Osteocyte (in vitro differentiated cells): Measurements from ENCODE around the gene ZNF207. TPM values are rescaled to one million over a fixed set of nuclear protein-coding genes. Genes with fewer than 3 reads are reported as not detected.
"Not testable (repeated sequence)": the region's sequence is repeated elsewhere in the genome, so short reads cannot be mapped to it uniquely, and the experiment has no call there.

Experiments
- DNase-seq: peaks from one replicate; pipeline ENCODE4 v3.0.0; 2021; ENCODE audit warnings: mixed read lengths; ENCODE audit not compliant: unreplicated experiment; ENCODE audit errors: extremely low spot score
- H3K27ac Mint-ChIP-seq: one replicate; pipeline ENCODE4 v1.8.0; 2021; ENCODE audit warnings: mild to moderate bottlenecking, mixed read lengths; ENCODE audit not compliant: unreplicated experiment
- H3K27me3 Mint-ChIP-seq: one replicate; pipeline ENCODE4 v1.8.0; 2021; ENCODE audit warnings: mixed read lengths; ENCODE audit not compliant: unreplicated experiment
- H3K36me3 Mint-ChIP-seq: one replicate; pipeline ENCODE4 v1.8.0; 2021; ENCODE audit warnings: mixed read lengths; ENCODE audit not compliant: unreplicated experiment
- H3K4me1 Mint-ChIP-seq: one replicate; pipeline ENCODE4 v1.8.0; 2021; ENCODE audit warnings: mixed read lengths; ENCODE audit not compliant: unreplicated experiment
- H3K4me3 Mint-ChIP-seq: one replicate; pipeline ENCODE4 v1.8.0; 2021; ENCODE audit warnings: mild to moderate bottlenecking, moderate library complexity, mixed read lengths; ENCODE audit not compliant: unreplicated experiment
- H3K9me3 Mint-ChIP-seq: one replicate; pipeline ENCODE4 v1.8.0; 2021; ENCODE audit warnings: mixed read lengths; ENCODE audit not compliant: unreplicated experiment
- total RNA-seq: library from RNA; stranded (reverse); gene quantifications from 2 replicates; pipeline ENCODE4 v1.2.1, GENCODE V29; 2021
- TF ChIP-seq, protein P1 (sequence below): fragments of 200-600 bp; sonication (generic); IDR thresholded peaks from 2 replicates; pipeline ENCODE4 v1.5.0; 2021; ENCODE audit warnings: antibody characterized with exemption, mild to moderate bottlenecking, moderate library complexity

The ZNF207 gene
- total RNA-seq, 1 donor from 2014 or later, result 153 TPM

DNA sequence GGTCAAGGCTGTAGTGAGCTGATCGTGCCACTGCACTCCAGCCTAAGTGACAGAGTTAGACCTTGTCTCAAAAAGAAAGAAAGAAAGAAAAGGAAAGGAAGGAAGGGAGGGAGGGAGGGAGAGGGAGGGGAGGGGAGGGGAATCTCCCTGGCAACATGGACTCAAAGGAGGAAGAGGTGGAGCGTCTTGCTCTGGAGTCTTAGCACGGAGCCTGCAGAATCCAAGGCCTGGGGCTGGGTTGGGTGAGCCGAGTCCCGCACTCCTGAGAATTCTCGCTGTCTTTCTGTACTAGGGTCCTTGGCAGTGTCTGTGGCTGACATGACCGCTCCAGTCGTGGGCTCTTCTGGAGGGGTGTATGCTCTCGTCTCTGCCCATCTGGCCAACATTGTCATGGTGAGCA, 44.9 kb upstream of the ZNF207 start:
- Mint-ChIP-seq H3K27ac (no peak overlapping the region), H3K9me3 (no peaks in the 10 kb centered on the region), H3K27me3 (peaks cover 3% of the 10 kb centered on the region), H3K4me1 (peaks cover 12% of the 10 kb centered on the region), H3K36me3 (no peaks in the 10 kb centered on the region), H3K4me3 (no peak overlapping the region)
- TF ChIP-seq, protein P1, sequence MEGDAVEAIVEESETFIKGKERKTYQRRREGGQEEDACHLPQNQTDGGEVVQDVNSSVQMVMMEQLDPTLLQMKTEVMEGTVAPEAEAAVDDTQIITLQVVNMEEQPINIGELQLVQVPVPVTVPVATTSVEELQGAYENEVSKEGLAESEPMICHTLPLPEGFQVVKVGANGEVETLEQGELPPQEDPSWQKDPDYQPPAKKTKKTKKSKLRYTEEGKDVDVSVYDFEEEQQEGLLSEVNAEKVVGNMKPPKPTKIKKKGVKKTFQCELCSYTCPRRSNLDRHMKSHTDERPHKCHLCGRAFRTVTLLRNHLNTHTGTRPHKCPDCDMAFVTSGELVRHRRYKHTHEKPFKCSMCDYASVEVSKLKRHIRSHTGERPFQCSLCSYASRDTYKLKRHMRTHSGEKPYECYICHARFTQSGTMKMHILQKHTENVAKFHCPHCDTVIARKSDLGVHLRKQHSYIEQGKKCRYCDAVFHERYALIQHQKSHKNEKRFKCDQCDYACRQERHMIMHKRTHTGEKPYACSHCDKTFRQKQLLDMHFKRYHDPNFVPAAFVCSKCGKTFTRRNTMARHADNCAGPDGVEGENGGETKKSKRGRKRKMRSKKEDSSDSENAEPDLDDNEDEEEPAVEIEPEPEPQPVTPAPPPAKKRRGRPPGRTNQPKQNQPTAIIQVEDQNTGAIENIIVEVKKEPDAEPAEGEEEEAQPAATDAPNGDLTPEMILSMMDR, result no peak
- no peak for DNase-seq

DNA sequence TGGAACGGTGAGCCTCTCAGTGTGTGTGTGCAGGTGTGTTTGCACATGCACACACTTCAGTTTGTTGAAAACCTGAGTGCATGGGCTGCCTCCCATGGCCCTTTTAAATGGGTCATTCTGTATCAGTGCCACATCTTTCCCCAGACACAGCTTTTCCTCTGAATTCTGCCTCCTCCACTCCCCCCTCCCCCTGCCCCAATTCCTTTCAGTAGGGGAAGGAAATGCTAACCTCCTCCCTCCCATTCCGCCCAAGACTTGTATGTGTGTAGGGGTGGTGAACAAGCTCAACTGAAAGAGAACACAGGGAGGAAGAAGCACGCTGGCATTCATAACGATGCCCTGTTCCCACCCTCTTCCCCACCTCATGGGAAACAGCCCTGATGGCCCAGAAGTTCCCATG, 42.3 kb upstream of the ZNF207 start:
- H3K36me3 Mint-ChIP-seq, result no peaks in the 10 kb centered on the region
- no peak overlapping the region for H3K27ac Mint-ChIP-seq
- H3K4me1 Mint-ChIP-seq, result peaks cover 19% of the 10 kb centered on the region
- no peak overlapping the region for H3K4me3 Mint-ChIP-seq
- no peak for DNase-seq
- TF ChIP-seq, protein P1, result no peak
- H3K9me3 Mint-ChIP-seq, result no peaks in the 10 kb centered on the region
- H3K27me3 Mint-ChIP-seq, result peaks cover 3% of the 10 kb centered on the region

DNA sequence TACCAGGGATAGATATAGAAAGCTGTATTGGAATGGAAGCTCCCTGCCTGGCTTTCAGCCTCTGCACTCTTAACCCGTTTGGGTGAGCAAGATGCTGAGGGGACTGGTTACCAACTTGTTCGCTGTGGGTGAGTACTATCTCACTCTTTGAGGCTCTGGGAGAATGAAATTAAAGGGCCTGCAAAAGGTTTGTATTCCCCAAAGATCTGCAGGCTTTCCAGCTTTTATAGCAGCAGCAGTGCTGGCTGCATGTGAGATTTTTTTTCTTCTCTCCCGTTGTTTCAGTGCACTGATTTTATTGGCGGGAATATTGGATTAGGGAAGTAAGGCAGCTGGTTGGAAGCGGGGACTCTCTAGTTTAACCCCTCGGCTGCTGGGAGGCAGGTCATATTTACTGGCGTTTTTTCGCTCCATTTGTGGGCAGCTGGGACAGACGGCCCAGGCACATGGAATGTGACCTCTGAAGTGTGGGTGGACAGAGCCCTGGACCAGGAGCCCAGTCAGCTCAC, 38.9 kb upstream of the ZNF207 start:
- Mint-ChIP-seq H3K27ac (no peak overlapping the region), H3K9me3 (no peaks in the 10 kb centered on the region), H3K4me3 (no peak overlapping the region), H3K36me3 (no peaks in the 10 kb centered on the region), H3K27me3 (peaks cover 18% of the 10 kb centered on the region), H3K4me1 (peaks cover 7% of the 10 kb centered on the region)
- DNase-seq, result no peak
- TF ChIP-seq, protein P1, result no peak

DNA sequence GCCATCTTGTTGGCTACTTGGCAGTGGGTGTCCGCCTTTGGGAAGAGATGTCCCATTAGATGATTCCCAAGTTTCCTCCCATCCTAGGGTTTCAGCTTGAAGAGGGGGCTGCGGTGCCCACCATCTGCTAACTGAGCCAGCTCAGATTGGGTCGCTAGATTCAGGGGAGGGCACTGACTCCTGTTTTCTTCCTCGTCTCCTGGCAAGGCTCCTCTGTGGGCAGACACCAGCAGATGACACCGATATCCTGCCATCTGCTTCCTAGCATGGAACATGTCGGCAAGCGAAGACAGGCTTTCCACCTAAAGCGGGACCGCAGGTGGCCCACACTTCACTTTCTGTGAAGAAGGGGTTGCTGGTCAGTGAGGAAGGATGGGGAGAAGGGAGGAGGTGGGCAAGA, 35.3 kb upstream of the ZNF207 start:
- DNase-seq, result no peak
- no peak overlapping the region for H3K27ac Mint-ChIP-seq
- H3K36me3 Mint-ChIP-seq, result no peaks in the 10 kb centered on the region
- no peak overlapping the region for H3K4me3 Mint-ChIP-seq
- TF ChIP-seq, protein P1, result no peak
- H3K27me3 Mint-ChIP-seq, result peaks cover 21% of the 10 kb centered on the region
- peaks cover 7% of the 10 kb centered on the region for H3K4me1 Mint-ChIP-seq
- no peaks in the 10 kb centered on the region for H3K9me3 Mint-ChIP-seq

DNA sequence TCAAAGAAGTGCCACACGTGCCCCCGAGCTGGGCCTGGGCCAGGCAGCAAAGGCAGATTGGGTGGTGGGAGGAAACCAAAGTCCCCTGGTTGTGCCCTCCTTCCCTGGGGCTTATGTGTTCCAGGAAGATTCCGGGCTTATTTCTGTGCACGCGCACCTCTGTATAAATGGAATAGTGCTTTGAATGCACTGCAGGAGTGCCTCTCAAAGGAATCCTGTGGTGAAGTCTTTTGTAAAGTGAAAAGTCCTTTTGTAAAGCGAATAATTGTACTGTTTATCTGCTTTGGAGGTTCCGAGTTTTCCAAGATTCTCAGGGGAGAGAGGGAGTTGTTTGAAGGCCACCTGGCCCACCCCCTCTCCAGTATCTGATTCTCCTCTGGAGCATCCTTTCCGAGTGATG, 34.8 kb upstream of the ZNF207 start:
- H3K27me3 Mint-ChIP-seq, result peaks cover 21% of the 10 kb centered on the region
- TF ChIP-seq, protein P1, result no peak
- no peak for DNase-seq

DNA sequence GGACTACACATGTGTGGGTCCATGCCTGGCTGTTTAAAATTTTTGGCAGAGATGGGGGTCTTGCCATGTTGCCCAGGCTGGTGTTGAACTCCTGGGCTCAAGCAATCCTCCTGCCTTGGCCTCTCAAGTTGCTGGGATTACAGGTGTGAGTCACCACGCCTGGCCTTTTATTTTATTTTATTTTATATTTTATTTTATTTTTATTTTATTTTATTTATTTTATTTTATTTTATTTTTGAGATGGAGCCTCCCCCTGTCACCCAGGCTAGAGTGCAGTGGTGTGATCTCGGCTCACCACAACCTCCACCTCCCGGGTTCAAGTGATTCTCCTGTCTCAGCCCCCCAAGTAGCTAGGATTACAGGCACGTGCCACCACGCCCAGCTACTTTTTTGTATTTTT, 33.3 kb upstream of the ZNF207 start:
- not testable (repeated sequence) for H3K36me3 Mint-ChIP-seq, H3K9me3 Mint-ChIP-seq, DNase-seq, H3K27ac Mint-ChIP-seq, H3K4me1 Mint-ChIP-seq, H3K4me3 Mint-ChIP-seq
- peaks cover 21% of the 10 kb centered on the region for H3K27me3 Mint-ChIP-seq

More for the DNA sequence above, 34.8 kb upstream of the ZNF207 start:
- peaks cover 7% of the 10 kb centered on the region for H3K4me1 Mint-ChIP-seq
- H3K36me3 Mint-ChIP-seq, result no peaks in the 10 kb centered on the region
- no peak overlapping the region for H3K4me3 Mint-ChIP-seq
- no peak overlapping the region for H3K27ac Mint-ChIP-seq
- H3K9me3 Mint-ChIP-seq, result no peaks in the 10 kb centered on the region
